Uterus (tissue), 2 donors: ENCODE data around the gene VWA3B.
"Not testable (repeated sequence)": the region's sequence is repeated elsewhere in the genome, so short reads cannot be mapped to it uniquely, and the experiment has no call there.

Experiments
- CTCF ChIP-seq, 4 experiments: fragments of 200-600 bp in 2 of 4; fragments of 450-650 bp in 2 of 4; sonication (generic) in 2 of 4; IDR thresholded peaks; one replicate each; pipeline ENCODE4 v1.5.1; 2016 to 2019; ENCODE audit warnings: antibody characterized with exemption in 4 of 4, mild to moderate bottlenecking in 2 of 4, moderate library complexity in 1 of 4
- POLR2A ChIP-seq, 2 donors: fragments of 450-650 bp; IDR thresholded peaks; one replicate each; pipeline ENCODE4 v1.6.1; 2016; ENCODE audit warnings: antibody characterized with exemption in 2 of 2, mild to moderate bottlenecking in 1 of 2, moderate library complexity in 1 of 2

GRCh38 chr2:98268225-98268624, 181.3 kb downstream of the VWA3B start:
- TF ChIP-seq CTCF, POLR2A (IDR thresholded peaks at IDR 0.05): not testable (repeated sequence)
